Loucy (cell line): ENCODE results near the gene SELENOO.

Experiments used
- H2AFZ ChIP-seq: fragments of 200-600 bp; sonication (generic); 2 replicates; pipeline ENCODE4 v1.6.0; 2016; ENCODE audit warnings: antibody characterized with exemption, mild to moderate bottlenecking, low read length, moderate library complexity
- H3F3A ChIP-seq: fragments of 200-600 bp; 2 replicates; pipeline ENCODE4 v1.6.0; 2016; ENCODE audit warnings: antibody characterized with exemption, low read depth, mild to moderate bottlenecking
- H3K27me3 ChIP-seq: fragments of 200-600 bp; sonication (generic); 2 replicates; pipeline ENCODE4 v1.6.1; 2014; ENCODE audit warnings: low read length, mild to moderate bottlenecking; ENCODE audit not compliant: insufficient read depth, poor library complexity, severe bottlenecking
- H3K36me3 ChIP-seq: fragments of 200-600 bp; sonication (generic); 2 replicates; pipeline ENCODE4 v1.6.1; 2016; ENCODE audit warnings: low read length; ENCODE audit not compliant: insufficient read depth
- H3K4me1 ChIP-seq: fragments of 200-600 bp; sonication (generic); 2 replicates; pipeline ENCODE4 v1.5.1; 2014; ENCODE audit warnings: low read length, mild to moderate bottlenecking; ENCODE audit not compliant: insufficient read depth, poor library complexity, severe bottlenecking
- H3K4me2 ChIP-seq: fragments of 200-600 bp; sonication (generic); 2 replicates; pipeline ENCODE4 v1.6.0; 2014; ENCODE audit warnings: antibody characterized with exemption, low read length, low read depth, mild to moderate bottlenecking; ENCODE audit not compliant: poor library complexity, severe bottlenecking
- H3K4me3 ChIP-seq: fragments of 200-600 bp; sonication (generic); 2 replicates; pipeline ENCODE4 v1.5.1; 2014; ENCODE audit warnings: low read length, mild to moderate bottlenecking, mixed read lengths; ENCODE audit not compliant: poor library complexity, severe bottlenecking
- H3K79me2 ChIP-seq: fragments of 200-600 bp; sonication (generic); 2 replicates; pipeline ENCODE4 v1.6.1; 2014; ENCODE audit warnings: low read length; ENCODE audit not compliant: insufficient read depth
- H3K9ac ChIP-seq: fragments of 200-600 bp; sonication (generic); 2 replicates; pipeline ENCODE4 v1.6.0; 2014; ENCODE audit warnings: mild to moderate bottlenecking, low read depth, low read length, moderate library complexity; ENCODE audit not compliant: poor library complexity, severe bottlenecking
- H3K9me2 ChIP-seq: fragments of 200-600 bp; sonication (generic); replicated peaks from 2 replicates; pipeline ENCODE4 v1.6.1; 2016; ENCODE audit warnings: low read depth, low read length, mixed read lengths
- H3K9me3 ChIP-seq: fragments of 200-600 bp; sonication (generic); 2 replicates; pipeline ENCODE4 v1.6.1; 2014; ENCODE audit warnings: mild to moderate bottlenecking, antibody characterized with exemption, low read length, low read depth; ENCODE audit not compliant: insufficient read depth
- H4K20me1 ChIP-seq: fragments of 200-600 bp; sonication (generic); 2 replicates; pipeline ENCODE4 v1.6.0; 2014; ENCODE audit warnings: antibody characterized with exemption, low read length, mild to moderate bottlenecking; ENCODE audit not compliant: insufficient read depth, poor library complexity, severe bottlenecking
- EZH2phosphoT487 ChIP-seq: fragments of 200-600 bp; IDR thresholded peaks from 2 replicates; pipeline ENCODE4 v1.6.1; 2018; ENCODE audit warnings: antibody characterized with exemption, mild to moderate bottlenecking, moderate library complexity, borderline replicate concordance
- TF ChIP-seq, protein P1 (sequence below): fragments of 200-600 bp; sonication (generic); conservative IDR thresholded peaks from 2 replicates; pipeline ENCODE4 v1.5.1; 2014; ENCODE audit warnings: mild to moderate bottlenecking, antibody characterized with exemption, low read length

The SELENOO gene

GRCh38 chr22:50249341-50250248 is 48.8 kb downstream of the SELENOO start:
- peak overlapping the region; percentile 90 for H3K4me3 ChIP-seq
- no peaks in the 10 kb centered on the region for H3K36me3 ChIP-seq
- H3K9me2 ChIP-seq = no peaks in the 10 kb centered on the region
- no peaks in the 10 kb centered on the region for H3K9me3 ChIP-seq
- H3F3A ChIP-seq = no peaks in the 10 kb centered on the region
- no peaks in the 10 kb centered on the region for H3K27me3 ChIP-seq
- H3K4me1 ChIP-seq = peaks cover 23% of the 10 kb centered on the region
- TF ChIP-seq EZH2phosphoT487 = no peak
- TF ChIP-seq, protein P1, sequence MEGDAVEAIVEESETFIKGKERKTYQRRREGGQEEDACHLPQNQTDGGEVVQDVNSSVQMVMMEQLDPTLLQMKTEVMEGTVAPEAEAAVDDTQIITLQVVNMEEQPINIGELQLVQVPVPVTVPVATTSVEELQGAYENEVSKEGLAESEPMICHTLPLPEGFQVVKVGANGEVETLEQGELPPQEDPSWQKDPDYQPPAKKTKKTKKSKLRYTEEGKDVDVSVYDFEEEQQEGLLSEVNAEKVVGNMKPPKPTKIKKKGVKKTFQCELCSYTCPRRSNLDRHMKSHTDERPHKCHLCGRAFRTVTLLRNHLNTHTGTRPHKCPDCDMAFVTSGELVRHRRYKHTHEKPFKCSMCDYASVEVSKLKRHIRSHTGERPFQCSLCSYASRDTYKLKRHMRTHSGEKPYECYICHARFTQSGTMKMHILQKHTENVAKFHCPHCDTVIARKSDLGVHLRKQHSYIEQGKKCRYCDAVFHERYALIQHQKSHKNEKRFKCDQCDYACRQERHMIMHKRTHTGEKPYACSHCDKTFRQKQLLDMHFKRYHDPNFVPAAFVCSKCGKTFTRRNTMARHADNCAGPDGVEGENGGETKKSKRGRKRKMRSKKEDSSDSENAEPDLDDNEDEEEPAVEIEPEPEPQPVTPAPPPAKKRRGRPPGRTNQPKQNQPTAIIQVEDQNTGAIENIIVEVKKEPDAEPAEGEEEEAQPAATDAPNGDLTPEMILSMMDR = no peak
- peaks cover 27% of the 10 kb centered on the region; the same call in 1 of the 2 replicates for H3K79me2 ChIP-seq
- H3K9ac ChIP-seq = peak overlapping the region; percentile 94
- peak overlapping the region; percentile 94 for H3K4me2 ChIP-seq
- no peak overlapping the region for H2AFZ ChIP-seq
- H4K20me1 ChIP-seq = peaks cover 26% of the 10 kb centered on the region

GRCh38 chr22:50250249-50250554 is 49.4 kb downstream of the SELENOO start:
- H3K9ac ChIP-seq = peak overlapping the region; percentile 94
- H3K9me2 ChIP-seq = no peaks in the 10 kb centered on the region
- H3K9me3 ChIP-seq = no peaks in the 10 kb centered on the region
- H3K4me3 ChIP-seq = peak overlapping the region; percentile 90
- no peaks in the 10 kb centered on the region for H3F3A ChIP-seq
- no peak overlapping the region for H2AFZ ChIP-seq
- H4K20me1 ChIP-seq = peaks cover 26% of the 10 kb centered on the region
- peaks cover 27% of the 10 kb centered on the region; the same call in 1 of the 2 replicates for H3K79me2 ChIP-seq
- no peak for TF ChIP-seq EZH2phosphoT487
- TF ChIP-seq, protein P1 = no peak
- H3K4me1 ChIP-seq = peaks cover 23% of the 10 kb centered on the region
- H3K36me3 ChIP-seq = no peaks in the 10 kb centered on the region
- H3K27me3 ChIP-seq = no peaks in the 10 kb centered on the region
- H3K4me2 ChIP-seq = peak overlapping the region; percentile 94

- peaks cover 21% of the 10 kb centered on the region for H4K20me1 ChIP-seq
- TF ChIP-seq, protein P1 = no peak
- no peak for TF ChIP-seq EZH2phosphoT487
- no peaks in the 10 kb centered on the region for H3K9me3 ChIP-seq
- peak within 1 kb of the TSS; percentile 94 for H3K4me2 ChIP-seq
- H2AFZ ChIP-seq = peak within 1 kb of the TSS; percentile 95
- peaks cover 22% of the 10 kb centered on the region; the same call in 1 of the 2 replicates for H3K79me2 ChIP-seq
- H3F3A ChIP-seq = no peaks in the 10 kb centered on the region
- H3K4me3 ChIP-seq = peak within 1 kb of the TSS; percentile 90
- peaks cover 21% of the 10 kb centered on the region for H3K4me1 ChIP-seq
- no peaks in the 10 kb centered on the region for H3K36me3 ChIP-seq
- peak within 1 kb of the TSS; percentile 94 for H3K9ac ChIP-seq
- H3K9me2 ChIP-seq = no peaks in the 10 kb centered on the region
- no peaks in the 10 kb centered on the region for H3K27me3 ChIP-seq
Observed at GRCh38 chr22:50250555-50251476, 50.0 kb downstream of the SELENOO start, which contains the start of gene HDAC10. Gene HDAC10, minus strand, starts transcription at chr22:50251265. Its CDS starts 233 bp downstream, at chr22:50251032.
